Activated naive CD4-positive, alpha-beta T cell treated with anti-CD3 and anti-CD28 coated beads, Interleukin-2, amount 10 ng/mL, durations not matched to agents 7 days and 5 days (primary cell): ENCODE results near the gene CHD3.

Experiments used
- CTCF ChIA-PET: fragments of 350-600 bp; sonication (Branson Sonifier 250); formaldehyde crosslinking; loops from one replicate; lab custom pipeline; 2021; ENCODE audit warnings: antibody characterized with exemption; lab: Charles Lee
- DNase-seq: peaks from one replicate; pipeline ENCODE4 v3.0.0-alpha.2; 2020
- H3K27ac Mint-ChIP-seq: one replicate; pipeline ENCODE4 v1.8.0; 2021; ENCODE audit warnings: mild to moderate bottlenecking, moderate library complexity, mixed read lengths
- H3K27me3 Mint-ChIP-seq: one replicate; pipeline ENCODE4 v1.8.0; 2021; ENCODE audit warnings: mild to moderate bottlenecking, mixed read lengths
- H3K36me3 Mint-ChIP-seq: one replicate; pipeline ENCODE4 v1.8.0; 2021; ENCODE audit warnings: mixed read lengths
- H3K4me1 Mint-ChIP-seq: one replicate; pipeline ENCODE4 v1.8.0; 2021; ENCODE audit warnings: mixed read lengths
- H3K4me3 Mint-ChIP-seq: one replicate; pipeline ENCODE4 v1.8.0; 2021; ENCODE audit warnings: mild to moderate bottlenecking, moderate library complexity, mixed read lengths
- H3K9me3 Mint-ChIP-seq: one replicate; pipeline ENCODE4 v1.8.0; 2021; ENCODE audit warnings: mixed read lengths

Gene CHD3

GRCh38 chr17:7886227-7887037 is 2.2 kb upstream of the CHD3 start:
- CTCF ChIA-PET: interaction anchor here (1.0 to 1.5 kb wide), 4 partner anchors 10 to 103 kb away, joined by 3 to 5 read pairs (median 3); no protein-coding TSS in a partner anchor
- DNase-seq: peak; percentile 73
- H3K27me3 Mint-ChIP-seq: no peaks in the 10 kb centered on the region
- no peaks in the 10 kb centered on the region for H3K9me3 Mint-ChIP-seq
- H3K4me3 Mint-ChIP-seq: no peak overlapping the region
- H3K4me1 Mint-ChIP-seq: peaks cover 15% of the 10 kb centered on the region
- H3K36me3 Mint-ChIP-seq: peaks cover 26% of the 10 kb centered on the region
- no peak overlapping the region for H3K27ac Mint-ChIP-seq

DNA sequence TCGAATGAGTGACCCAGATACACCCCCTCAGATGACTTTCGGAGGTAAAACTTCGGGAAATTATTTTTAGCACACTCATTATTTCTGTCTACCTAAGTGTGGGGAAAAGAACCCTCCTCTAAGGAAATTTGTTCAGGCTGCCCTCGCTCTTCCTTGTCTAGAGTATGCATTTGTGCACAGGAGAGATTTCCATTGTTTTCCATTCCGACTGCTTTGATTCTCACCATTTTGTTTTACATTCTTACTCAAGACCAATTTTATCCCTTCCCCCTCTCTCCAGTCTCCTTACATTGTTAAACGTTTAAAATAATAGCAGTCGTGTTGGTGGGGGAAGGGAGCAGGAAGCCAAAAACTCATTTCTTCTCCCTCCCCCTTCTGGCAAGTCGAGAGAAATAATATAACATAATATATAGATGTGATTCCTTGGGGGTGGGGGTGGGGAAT is 1.5 kb upstream of the CHD3 start:
- Mint-ChIP-seq H3K36me3 (peaks cover 29% of the 10 kb centered on the region), H3K27ac (no peak overlapping the region), H3K4me3 (no peak overlapping the region), H3K27me3 (no peaks in the 10 kb centered on the region), H3K9me3 (no peaks in the 10 kb centered on the region), H3K4me1 (peaks cover 15% of the 10 kb centered on the region)
- CTCF ChIA-PET: no interaction called here
- DNase-seq: no peak

GRCh38 chr17:7887482-7888183 is 956 bp upstream of the CHD3 start:
- peak; percentile 93 for DNase-seq
- CTCF ChIA-PET: no interaction called here
- Mint-ChIP-seq H3K9me3 (no peaks in the 10 kb centered on the region), H3K4me3 (no peak overlapping the region), H3K36me3 (peaks cover 30% of the 10 kb centered on the region), H3K27ac (no peak overlapping the region), H3K27me3 (no peaks in the 10 kb centered on the region), H3K4me1 (peaks cover 15% of the 10 kb centered on the region)

GRCh38 chr17:7889166-7889955 is 772 bp downstream of the CHD3 start:
- CTCF ChIA-PET: interaction anchor here (1.0 to 1.3 kb wide), 3 partner anchors 28 to 104 kb away, joined by 3 to 4 read pairs (median 3); no protein-coding TSS in a partner anchor
- peak; percentile 45 for DNase-seq
- peaks cover 39% of the 10 kb centered on the region for H3K36me3 Mint-ChIP-seq
- no peak overlapping the region for H3K4me3 Mint-ChIP-seq
- no peaks in the 10 kb centered on the region for H3K27me3 Mint-ChIP-seq
- peaks cover 14% of the 10 kb centered on the region for H3K4me1 Mint-ChIP-seq
- peak overlapping the region; percentile 37 for H3K27ac Mint-ChIP-seq
- no peaks in the 10 kb centered on the region for H3K9me3 Mint-ChIP-seq

- no peaks in the 10 kb centered on the region for H3K9me3 Mint-ChIP-seq
- no peak overlapping the region for H3K4me3 Mint-ChIP-seq
- peaks cover 65% of the 10 kb centered on the region for H3K36me3 Mint-ChIP-seq
- no peaks in the 10 kb centered on the region for H3K27me3 Mint-ChIP-seq
- CTCF ChIA-PET: no interaction called here
- H3K27ac Mint-ChIP-seq: peak overlapping the region; percentile 59
- DNase-seq: no peak
- H3K4me1 Mint-ChIP-seq: peaks cover 11% of the 10 kb centered on the region
These were observed 4.7 kb downstream of the CHD3 start for GRCh38 chr17:7893187-7893880.

DNA sequence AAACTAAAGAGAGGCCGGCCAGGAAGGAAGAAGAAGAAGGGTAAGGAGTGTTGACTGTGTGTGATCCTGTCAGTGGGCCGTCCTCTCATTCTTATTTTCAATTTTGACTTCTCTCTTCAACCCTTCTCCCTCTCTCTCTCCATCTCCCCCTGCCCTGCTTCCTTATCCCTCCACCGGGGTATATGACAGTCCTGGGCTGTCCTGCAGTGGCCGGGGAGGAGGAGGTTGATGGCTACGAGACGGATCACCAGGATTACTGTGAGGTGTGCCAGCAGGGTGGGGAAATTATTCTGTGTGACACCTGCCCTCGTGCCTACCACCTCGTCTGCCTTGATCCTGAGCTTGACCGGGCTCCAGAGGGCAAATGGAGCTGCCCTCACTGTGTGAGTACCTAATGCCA is 5.6 kb downstream of the CHD3 start:
- no peak overlapping the region for H3K4me3 Mint-ChIP-seq
- no peaks in the 10 kb centered on the region for H3K27me3 Mint-ChIP-seq
- DNase-seq: no peak
- H3K4me1 Mint-ChIP-seq: peaks cover 11% of the 10 kb centered on the region
- H3K27ac Mint-ChIP-seq: peak overlapping the region; percentile 59
- H3K36me3 Mint-ChIP-seq: peaks cover 72% of the 10 kb centered on the region
- CTCF ChIA-PET: interaction anchor here (1.0 kb wide), 1 partner anchor 180 kb away, joined by 3 read pairs; no protein-coding TSS in a partner anchor
- H3K9me3 Mint-ChIP-seq: no peaks in the 10 kb centered on the region

- Mint-ChIP-seq H3K27ac (no peak overlapping the region), H3K9me3 (no peaks in the 10 kb centered on the region), H3K27me3 (no peaks in the 10 kb centered on the region), H3K4me3 (no peak overlapping the region), H3K36me3 (peaks cover 72% of the 10 kb centered on the region), H3K4me1 (peaks cover 11% of the 10 kb centered on the region)
- no peak for DNase-seq
- CTCF ChIA-PET: interaction anchor here (1.0 to 1.3 kb wide), 2 partner anchors 147 to 179 kb away, joined by 3 read pairs; no protein-coding TSS in a partner anchor
These were observed 6.3 kb downstream of the CHD3 start for GRCh38 chr17:7894866-7895265.

DNA sequence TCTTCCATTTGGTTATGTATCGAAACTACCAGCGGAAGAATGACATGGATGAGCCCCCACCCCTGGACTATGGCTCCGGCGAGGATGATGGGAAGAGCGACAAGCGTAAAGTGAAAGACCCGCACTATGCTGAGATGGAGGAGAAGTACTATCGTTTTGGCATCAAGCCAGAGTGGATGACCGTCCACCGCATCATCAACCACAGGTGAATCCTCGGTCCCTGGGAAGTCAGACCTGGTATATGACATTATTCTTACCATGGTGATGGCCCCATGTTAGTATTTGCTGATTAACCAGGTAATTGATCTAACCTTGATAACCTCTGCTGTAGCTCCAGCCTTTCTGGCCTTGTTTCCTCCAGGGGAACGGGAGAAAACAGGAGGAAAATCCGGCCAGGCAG is 8.5 kb downstream of the CHD3 start:
- no peaks in the 10 kb centered on the region for H3K9me3 Mint-ChIP-seq
- CTCF ChIA-PET: interaction anchor here (0.6 to 4.9 kb wide), 4 partner anchors 14 to 100 kb away, joined by 3 to 38 read pairs (median 4); no protein-coding TSS in a partner anchor
- no peak overlapping the region for H3K4me3 Mint-ChIP-seq
- no peaks in the 10 kb centered on the region for H3K27me3 Mint-ChIP-seq
- no peak for DNase-seq
- peaks cover 4% of the 10 kb centered on the region for H3K4me1 Mint-ChIP-seq
- peaks cover 73% of the 10 kb centered on the region for H3K36me3 Mint-ChIP-seq
- peak overlapping the region; percentile 47 for H3K27ac Mint-ChIP-seq

DNA sequence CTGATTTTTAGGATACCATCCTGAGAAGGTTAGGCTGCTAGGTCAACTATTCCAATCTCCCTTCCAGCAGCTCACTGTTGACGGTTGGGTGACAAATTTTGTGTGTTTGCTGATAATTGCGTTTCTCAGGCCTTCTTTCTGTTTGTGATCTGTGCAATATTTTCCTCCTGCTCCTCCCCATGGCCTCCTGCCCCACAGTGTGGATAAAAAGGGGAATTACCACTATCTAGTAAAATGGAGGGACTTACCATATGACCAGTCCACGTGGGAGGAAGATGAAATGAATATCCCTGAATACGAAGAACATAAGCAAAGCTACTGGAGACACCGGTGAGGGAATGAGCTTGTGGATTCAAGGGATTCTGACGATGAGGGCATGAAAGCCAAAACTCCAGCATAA is 9.2 kb downstream of the CHD3 start:
- Mint-ChIP-seq H3K9me3 (no peaks in the 10 kb centered on the region), H3K27me3 (no peaks in the 10 kb centered on the region), H3K4me3 (no peak overlapping the region), H3K36me3 (peaks cover 77% of the 10 kb centered on the region), H3K27ac (no peak overlapping the region), H3K4me1 (peaks cover 4% of the 10 kb centered on the region)
- CTCF ChIA-PET: interaction anchor here (0.6 to 4.9 kb wide), 7 partner anchors 15 to 144 kb away, joined by 3 to 38 read pairs (median 3); no protein-coding TSS in a partner anchor
- DNase-seq: no peak

GRCh38 chr17:7903154-7904103 is 14.8 kb downstream of the CHD3 start:
- Mint-ChIP-seq H3K36me3 (peaks cover 82% of the 10 kb centered on the region), H3K27ac (no peak overlapping the region), H3K9me3 (no peaks in the 10 kb centered on the region), H3K4me1 (no peaks in the 10 kb centered on the region), H3K4me3 (no peak overlapping the region), H3K27me3 (no peaks in the 10 kb centered on the region)
- CTCF ChIA-PET: interaction anchor here (1.0 to 2.5 kb wide), 2 partner anchors 41 to 44 kb away, joined by 3 to 11 read pairs; no protein-coding TSS in a partner anchor
- no peak for DNase-seq

GRCh38 chr17:7909089-7909488 is 20.5 kb downstream of the CHD3 start:
- Mint-ChIP-seq H3K9me3 (no peaks in the 10 kb centered on the region), H3K36me3 (peaks cover 70% of the 10 kb centered on the region), H3K4me3 (no peak overlapping the region), H3K27me3 (no peaks in the 10 kb centered on the region), H3K27ac (no peak overlapping the region), H3K4me1 (peaks cover 17% of the 10 kb centered on the region)
- CTCF ChIA-PET: no interaction called here
- no peak for DNase-seq

DNA sequence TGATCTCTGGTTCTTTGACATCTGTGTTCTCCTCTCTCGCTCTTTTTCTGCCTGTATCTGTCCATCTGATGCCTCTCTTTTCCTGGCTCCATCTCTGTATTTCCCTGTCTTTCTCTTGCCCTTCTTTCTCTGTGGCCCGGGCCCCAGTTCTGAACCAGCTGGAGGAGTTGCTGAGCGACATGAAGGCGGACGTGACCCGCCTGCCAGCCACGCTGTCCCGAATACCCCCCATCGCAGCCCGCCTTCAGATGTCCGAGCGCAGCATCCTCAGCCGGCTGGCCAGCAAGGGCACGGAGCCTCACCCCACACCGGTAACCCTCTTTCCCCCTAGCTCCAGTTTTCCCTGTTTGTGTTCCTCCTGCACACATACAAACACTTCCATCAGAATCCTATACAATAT is 21.7 kb downstream of the CHD3 start:
- no peaks in the 10 kb centered on the region for H3K27me3 Mint-ChIP-seq
- CTCF ChIA-PET: interaction anchor here (0.6 to 4.6 kb wide), 3 partner anchors 47 to 79 kb away, joined by 3 to 71 read pairs (median 16); no protein-coding TSS in a partner anchor
- no peak overlapping the region for H3K4me3 Mint-ChIP-seq
- H3K9me3 Mint-ChIP-seq: no peaks in the 10 kb centered on the region
- peaks cover 58% of the 10 kb centered on the region for H3K36me3 Mint-ChIP-seq
- no peak overlapping the region for H3K27ac Mint-ChIP-seq
- DNase-seq: no peak
- peaks cover 28% of the 10 kb centered on the region for H3K4me1 Mint-ChIP-seq
